GM11168 (cell line): ENCODE results near the gene ACTBL2.
"Not testable (repeated sequence)": the region's sequence is repeated elsewhere in the genome, so short reads cannot be mapped to it uniquely, and the experiment has no call there.

Source experiments
- in situ Hi-C: fragments of 300-500 bp; cut with MboI; formaldehyde crosslinking; loops from one replicate; pipeline ENCODE4 v1.12.0; 2022; ENCODE audit warnings: low sequenced_read_pairs; ENCODE audit not compliant: unreplicated experiment

ACTBL2 gene

GRCh38 chr5:57495285-57496086 is 12.9 kb upstream of the ACTBL2 start:
- in situ Hi-C loops = no loop called here

GRCh38 chr5:57494104-57495098 is 11.8 kb upstream of the ACTBL2 start:
- in situ Hi-C loops = no loop called here

GRCh38 chr5:57493034-57493433 is 10.4 kb upstream of the ACTBL2 start:
- in situ Hi-C loops = no loop called here

- in situ Hi-C loops = no loop called here
Observed at GRCh38 chr5:57492632-57493031, 10.0 kb upstream of the ACTBL2 start.

- in situ Hi-C loops = no loop called here
Observed at GRCh38 chr5:57491369-57491965, 8.9 kb upstream of the ACTBL2 start.

GRCh38 chr5:57488215-57488955 is 5.8 kb upstream of the ACTBL2 start:
- in situ Hi-C loops = no loop called here

- in situ Hi-C loops = no loop called here
Observed at GRCh38 chr5:57486027-57486602, 3.5 kb upstream of the ACTBL2 start.

GRCh38 chr5:57478826-57479225 is 3.8 kb downstream of the ACTBL2 start:
- in situ Hi-C loops = no loop called here

GRCh38 chr5:57476601-57477056 is 6.0 kb downstream of the ACTBL2 start:
- in situ Hi-C loops = no loop called here

GRCh38 chr5:57470339-57470738 is 12.3 kb downstream of the ACTBL2 start:
- in situ Hi-C loops = no loop called here

- in situ Hi-C loops = no loop called here
Observed at GRCh38 chr5:57468481-57469163, 14.0 kb downstream of the ACTBL2 start.

- in situ Hi-C loops = no loop called here
Observed at GRCh38 chr5:57466544-57466943, 16.1 kb downstream of the ACTBL2 start.

- in situ Hi-C loops = not testable (repeated sequence)
Observed at GRCh38 chr5:57460056-57460455, 22.6 kb downstream of the ACTBL2 start.

GRCh38 chr5:57458443-57458842 is 24.2 kb downstream of the ACTBL2 start:
- in situ Hi-C loops = no loop called here

- in situ Hi-C loops = no loop called here
Observed at GRCh38 chr5:57456531-57457135, 26.0 kb downstream of the ACTBL2 start.

GRCh38 chr5:57455511-57456455 is 26.8 kb downstream of the ACTBL2 start:
- in situ Hi-C loops = no loop called here

GRCh38 chr5:57454896-57455295 is 27.7 kb downstream of the ACTBL2 start:
- in situ Hi-C loops = no loop called here

GRCh38 chr5:57453728-57454127 is 28.9 kb downstream of the ACTBL2 start:
- in situ Hi-C loops = no loop called here
